ENCODE results near the gene PLEKHS1.

Gene PLEKHS1

DNA sequence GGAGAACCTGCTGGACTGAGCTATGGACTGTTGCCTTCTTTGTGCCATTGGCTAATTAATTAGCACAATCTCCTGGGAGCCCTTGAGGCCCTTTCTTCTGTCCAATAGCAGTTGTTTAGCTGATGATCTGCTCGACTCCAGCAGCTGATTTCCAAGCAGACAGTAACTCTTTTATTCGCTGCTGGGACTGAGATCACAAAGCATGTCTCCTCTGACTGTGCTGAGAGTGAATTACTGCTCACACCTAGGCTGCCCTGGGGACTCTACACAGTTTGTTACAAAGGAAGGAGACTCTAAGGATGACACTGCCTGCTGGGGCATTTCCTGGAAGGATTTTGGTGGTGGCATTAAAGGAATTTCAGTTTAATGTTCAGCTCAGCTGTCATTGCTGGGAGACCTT lies 40.3 kb upstream of the PLEKHS1 start (continued):
- TF ChIP-seq, protein P1, sequence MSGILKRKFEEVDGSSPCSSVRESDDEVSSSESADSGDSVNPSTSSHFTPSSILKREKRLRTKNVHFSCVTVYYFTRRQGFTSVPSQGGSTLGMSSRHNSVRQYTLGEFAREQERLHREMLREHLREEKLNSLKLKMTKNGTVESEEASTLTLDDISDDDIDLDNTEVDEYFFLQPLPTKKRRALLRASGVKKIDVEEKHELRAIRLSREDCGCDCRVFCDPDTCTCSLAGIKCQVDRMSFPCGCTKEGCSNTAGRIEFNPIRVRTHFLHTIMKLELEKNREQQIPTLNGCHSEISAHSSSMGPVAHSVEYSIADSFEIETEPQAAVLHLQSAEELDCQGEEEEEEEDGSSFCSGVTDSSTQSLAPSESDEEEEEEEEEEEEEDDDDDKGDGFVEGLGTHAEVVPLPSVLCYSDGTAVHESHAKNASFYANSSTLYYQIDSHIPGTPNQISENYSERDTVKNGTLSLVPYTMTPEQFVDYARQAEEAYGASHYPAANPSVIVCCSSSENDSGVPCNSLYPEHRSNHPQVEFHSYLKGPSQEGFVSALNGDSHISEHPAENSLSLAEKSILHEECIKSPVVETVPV (CRISPR knock-in tag; IDR thresholded peaks at IDR 0.05), result no peak
- TF ChIP-seq ZFP30 (CRISPR knock-in tag; IDR thresholded peaks at IDR 0.05) (no peak), RARB (CRISPR knock-in tag; IDR thresholded peaks at IDR 0.05) (no peak), ZC3H10 (CRISPR knock-in tag; IDR thresholded peaks at IDR 0.05) (no peak), ZNF70 (CRISPR knock-in tag; IDR thresholded peaks at IDR 0.05) (no peak), CSDC2 (CRISPR knock-in tag; IDR thresholded peaks at IDR 0.05) (no peak), ZNF565 (CRISPR knock-in tag; conservative IDR thresholded peaks at IDR 0.05; ENCODE audit: low read depth) (no peak), ZNF8 (CRISPR knock-in tag; IDR thresholded peaks at IDR 0.05) (no peak), OSR1 (CRISPR knock-in tag; IDR thresholded peaks at IDR 0.05) (no peak)

DNA sequence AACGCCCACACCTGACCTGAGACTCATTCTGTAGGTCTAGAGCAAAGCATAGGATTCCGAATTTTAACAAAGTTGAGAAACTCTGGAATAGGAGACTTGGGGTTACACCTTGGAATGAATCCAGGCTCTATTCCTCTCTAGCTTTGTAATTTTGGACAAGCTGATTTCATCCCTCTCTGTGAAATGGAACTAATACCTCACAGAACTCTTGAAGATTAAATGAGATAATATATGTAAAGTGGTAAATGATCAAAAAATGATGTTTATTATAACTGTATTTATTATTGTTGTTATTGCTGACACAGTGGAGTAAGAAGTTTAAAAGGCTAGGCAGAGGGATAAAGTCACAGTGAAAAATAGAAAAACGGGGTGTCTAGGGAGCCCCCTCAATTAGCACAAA lies 39.5 kb upstream of the PLEKHS1 start:
- ATAC-seq, result no peak
- TF ChIP-seq, protein P2, sequence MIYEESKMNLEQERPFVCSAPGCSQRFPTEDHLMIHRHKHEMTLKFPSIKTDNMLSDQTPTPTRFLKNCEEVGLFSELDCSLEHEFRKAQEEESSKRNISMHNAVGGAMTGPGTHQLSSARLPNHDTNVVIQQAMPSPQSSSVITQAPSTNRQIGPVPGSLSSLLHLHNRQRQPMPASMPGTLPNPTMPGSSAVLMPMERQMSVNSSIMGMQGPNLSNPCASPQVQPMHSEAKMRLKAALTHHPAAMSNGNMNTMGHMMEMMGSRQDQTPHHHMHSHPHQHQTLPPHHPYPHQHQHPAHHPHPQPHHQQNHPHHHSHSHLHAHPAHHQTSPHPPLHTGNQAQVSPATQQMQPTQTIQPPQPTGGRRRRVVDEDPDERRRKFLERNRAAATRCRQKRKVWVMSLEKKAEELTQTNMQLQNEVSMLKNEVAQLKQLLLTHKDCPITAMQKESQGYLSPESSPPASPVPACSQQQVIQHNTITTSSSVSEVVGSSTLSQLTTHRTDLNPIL (CRISPR knock-in tag; IDR thresholded peaks at IDR 0.05; ENCODE audit: low read depth), result no peak
- TF ChIP-seq ARNTL (CRISPR knock-in tag; IDR thresholded peaks at IDR 0.05; ENCODE audit: borderline replicate concordance, low read depth) (no peak), BACH2 (CRISPR knock-in tag; IDR thresholded peaks at IDR 0.05; ENCODE audit: borderline replicate concordance) (no peak), TOX (CRISPR knock-in tag; IDR thresholded peaks at IDR 0.05; ENCODE audit: borderline replicate concordance) (no peak), OSR1 (CRISPR knock-in tag; IDR thresholded peaks at IDR 0.05) (no peak), ZNF8 (CRISPR knock-in tag; IDR thresholded peaks at IDR 0.05) (no peak), ZNF70 (CRISPR knock-in tag; IDR thresholded peaks at IDR 0.05) (no peak)
- TF ChIP-seq, protein P3, sequence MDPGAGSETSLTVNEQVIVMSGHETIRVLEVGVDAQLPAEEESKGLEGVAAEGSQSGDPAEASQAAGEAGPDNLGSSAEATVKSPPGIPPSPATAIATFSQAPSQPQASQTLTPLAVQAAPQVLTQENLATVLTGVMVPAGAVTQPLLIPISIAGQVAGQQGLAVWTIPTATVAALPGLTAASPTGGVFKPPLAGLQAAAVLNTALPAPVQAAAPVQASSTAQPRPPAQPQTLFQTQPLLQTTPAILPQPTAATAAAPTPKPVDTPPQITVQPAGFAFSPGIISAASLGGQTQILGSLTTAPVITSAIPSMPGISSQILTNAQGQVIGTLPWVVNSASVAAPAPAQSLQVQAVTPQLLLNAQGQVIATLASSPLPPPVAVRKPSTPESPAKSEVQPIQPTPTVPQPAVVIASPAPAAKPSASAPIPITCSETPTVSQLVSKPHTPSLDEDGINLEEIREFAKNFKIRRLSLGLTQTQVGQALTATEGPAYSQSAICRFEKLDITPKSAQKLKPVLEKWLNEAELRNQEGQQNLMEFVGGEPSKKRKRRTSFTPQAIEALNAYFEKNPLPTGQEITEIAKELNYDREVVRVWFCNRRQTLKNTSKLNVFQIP (CRISPR knock-in tag; IDR thresholded peaks at IDR 0.05; ENCODE audit: borderline replicate concordance, low read depth), result no peak
- TF ChIP-seq, protein P1 (CRISPR knock-in tag; IDR thresholded peaks at IDR 0.05), result no peak

DNA sequence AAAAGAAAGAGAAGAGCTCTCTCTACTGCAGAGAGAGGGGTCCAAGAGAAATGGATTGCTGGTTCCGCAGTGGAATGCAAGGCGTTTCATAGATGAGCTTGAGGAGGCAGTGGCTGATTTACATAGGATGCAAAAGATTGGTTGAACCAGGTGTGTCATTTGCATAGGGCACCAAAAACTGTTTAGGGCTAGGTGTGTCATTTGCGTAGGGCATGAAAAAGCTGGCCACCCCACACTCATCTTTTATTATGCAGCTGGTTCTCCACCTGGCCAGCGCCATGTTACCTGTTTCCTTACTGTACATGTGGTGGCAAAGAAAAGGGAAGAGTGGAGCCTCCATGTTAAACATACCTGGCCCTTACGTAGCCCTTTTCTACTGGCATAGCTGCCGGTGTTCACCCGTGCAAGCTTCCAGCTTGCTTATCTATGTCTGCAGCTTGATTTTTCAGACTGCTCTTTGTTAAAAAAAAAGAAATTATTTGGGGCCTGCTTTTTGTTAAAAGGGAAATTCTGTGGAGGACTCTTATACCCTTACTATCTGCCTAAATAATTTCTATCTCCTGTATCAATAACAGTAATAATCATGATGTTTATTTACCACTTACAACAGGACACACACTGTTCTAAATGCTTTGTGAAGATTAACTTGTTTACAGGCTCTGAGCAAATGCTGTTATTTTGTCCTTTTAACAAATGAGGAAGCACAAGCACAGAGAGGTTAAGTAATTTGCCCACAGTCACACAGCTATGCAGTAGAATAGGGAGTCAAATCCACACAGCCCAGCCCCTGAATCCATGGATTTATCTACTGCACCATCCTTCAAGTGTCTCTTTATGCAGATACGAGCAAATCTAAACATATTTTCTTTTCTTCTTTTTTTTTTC lies 38.5 kb upstream of the PLEKHS1 start:
- TF ChIP-seq, protein P1 (CRISPR knock-in tag; IDR thresholded peaks at IDR 0.05), result no peak
- TF ChIP-seq PPARA (CRISPR knock-in tag; IDR thresholded peaks at IDR 0.05; ENCODE audit: borderline replicate concordance), result no peak
- no peak for TF ChIP-seq TOX (CRISPR knock-in tag; IDR thresholded peaks at IDR 0.05; ENCODE audit: borderline replicate concordance)
- no peak for TF ChIP-seq TCF4 (CRISPR knock-in tag; IDR thresholded peaks at IDR 0.05; ENCODE audit: borderline replicate concordance)
- no peak for TF ChIP-seq BACH2 (CRISPR knock-in tag; IDR thresholded peaks at IDR 0.05; ENCODE audit: borderline replicate concordance)
- TF ChIP-seq, protein P3 (CRISPR knock-in tag; IDR thresholded peaks at IDR 0.05; ENCODE audit: borderline replicate concordance, low read depth), result no peak
- TF ChIP-seq, protein P2 (CRISPR knock-in tag; IDR thresholded peaks at IDR 0.05; ENCODE audit: low read depth), result no peak
- TF ChIP-seq ESRRG (CRISPR knock-in tag; IDR thresholded peaks at IDR 0.05), result no peak
- no peak for TF ChIP-seq ZFP30 (CRISPR knock-in tag; IDR thresholded peaks at IDR 0.05)
- no peak for TF ChIP-seq SNAI2 (CRISPR knock-in tag; IDR thresholded peaks at IDR 0.05)
- TF ChIP-seq RARB (CRISPR knock-in tag; IDR thresholded peaks at IDR 0.05), result no peak
- TF ChIP-seq ZNF8 (CRISPR knock-in tag; IDR thresholded peaks at IDR 0.05), result no peak
- TF ChIP-seq, protein P4, sequence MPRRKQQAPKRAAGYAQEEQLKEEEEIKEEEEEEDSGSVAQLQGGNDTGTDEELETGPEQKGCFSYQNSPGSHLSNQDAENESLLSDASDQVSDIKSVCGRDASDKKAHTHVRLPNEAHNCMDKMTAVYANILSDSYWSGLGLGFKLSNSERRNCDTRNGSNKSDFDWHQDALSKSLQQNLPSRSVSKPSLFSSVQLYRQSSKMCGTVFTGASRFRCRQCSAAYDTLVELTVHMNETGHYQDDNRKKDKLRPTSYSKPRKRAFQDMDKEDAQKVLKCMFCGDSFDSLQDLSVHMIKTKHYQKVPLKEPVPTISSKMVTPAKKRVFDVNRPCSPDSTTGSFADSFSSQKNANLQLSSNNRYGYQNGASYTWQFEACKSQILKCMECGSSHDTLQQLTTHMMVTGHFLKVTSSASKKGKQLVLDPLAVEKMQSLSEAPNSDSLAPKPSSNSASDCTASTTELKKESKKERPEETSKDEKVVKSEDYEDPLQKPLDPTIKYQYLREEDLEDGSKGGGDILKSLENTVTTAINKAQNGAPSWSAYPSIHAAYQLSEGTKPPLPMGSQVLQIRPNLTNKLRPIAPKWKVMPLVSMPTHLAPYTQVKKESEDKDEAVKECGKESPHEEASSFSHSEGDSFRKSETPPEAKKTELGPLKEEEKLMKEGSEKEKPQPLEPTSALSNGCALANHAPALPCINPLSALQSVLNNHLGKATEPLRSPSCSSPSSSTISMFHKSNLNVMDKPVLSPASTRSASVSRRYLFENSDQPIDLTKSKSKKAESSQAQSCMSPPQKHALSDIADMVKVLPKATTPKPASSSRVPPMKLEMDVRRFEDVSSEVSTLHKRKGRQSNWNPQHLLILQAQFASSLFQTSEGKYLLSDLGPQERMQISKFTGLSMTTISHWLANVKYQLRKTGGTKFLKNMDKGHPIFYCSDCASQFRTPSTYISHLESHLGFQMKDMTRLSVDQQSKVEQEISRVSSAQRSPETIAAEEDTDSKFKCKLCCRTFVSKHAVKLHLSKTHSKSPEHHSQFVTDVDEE (CRISPR knock-in tag; IDR thresholded peaks at IDR 0.05), result no peak
- no peak for TF ChIP-seq ISL1 (CRISPR knock-in tag; IDR thresholded peaks at IDR 0.05)
- TF ChIP-seq ZNF565 (CRISPR knock-in tag; conservative IDR thresholded peaks at IDR 0.05; ENCODE audit: low read depth), result no peak
- ATAC-seq, result no peak
